Naive B cell (primary cell): ENCODE results near the gene BPHL. TPM values are rescaled to one million over a fixed set of nuclear protein-coding genes. Genes with fewer than 3 reads are reported as not detected.
"Not testable (repeated sequence)": the region's sequence is repeated elsewhere in the genome, so short reads cannot be mapped to it uniquely, and the experiment has no call there.

Experiments
- ATAC-seq, 2 donors: fragments of 150-1000 bp; cut with Tn5 transposase; 2 replicates each; pipeline ENCODE4 v1.10.0; 2021; ENCODE audit warnings: low read depth in 2 of 2, mild to moderate bottlenecking in 2 of 2, moderate library complexity in 2 of 2
- DNase-seq: peaks from one replicate; pipeline ENCODE4 v3.0.0; 2022
- H3K27ac Mint-ChIP-seq, 6 donors: one replicate each; pipeline ENCODE4 v1.8.0; 2020 to 2022; ENCODE audit warnings: mild to moderate bottlenecking in 6 of 6, mixed read lengths in 6 of 6, moderate library complexity in 5 of 6, inconsistent platforms in 2 of 6
- H3K27me3 Mint-ChIP-seq, 3 donors: one replicate each; pipeline ENCODE4 v1.8.0; 2021 to 2022; ENCODE audit warnings: mixed read lengths in 3 of 3, mild to moderate bottlenecking in 1 of 3
- H3K36me3 Mint-ChIP-seq, 2 donors: one replicate each; pipeline ENCODE4 v1.8.0; 2020 to 2022; ENCODE audit warnings: mixed read lengths in 2 of 2, inconsistent platforms in 1 of 2, mild to moderate bottlenecking in 1 of 2
- H3K4me1 Mint-ChIP-seq, 3 donors: one replicate each; pipeline ENCODE4 v1.8.0; 2020 to 2022; ENCODE audit warnings: mixed read lengths in 3 of 3, inconsistent platforms in 1 of 3, mild to moderate bottlenecking in 1 of 3, moderate library complexity in 1 of 3
- H3K4me3 Mint-ChIP-seq, 8 donors: one replicate each; pipeline ENCODE4 v1.8.0; 2020 to 2022; ENCODE audit warnings: mild to moderate bottlenecking in 8 of 8, mixed read lengths in 8 of 8, moderate library complexity in 8 of 8, inconsistent platforms in 2 of 8
- H3K9me3 Mint-ChIP-seq, 7 donors: one replicate each; pipeline ENCODE4 v1.8.0; 2020 to 2022; ENCODE audit warnings: mixed read lengths in 7 of 7, mild to moderate bottlenecking in 5 of 7, inconsistent platforms in 2 of 7, moderate library complexity in 1 of 7
- polyA plus RNA-seq, 6 donors: library from polyadenylated mRNA; unstranded; fragments of 300-500 nt; fragmentation: Illumina TruSeq; gene quantifications; one replicate each; pipeline ENCODE4 v1.2.3, GENCODE V29; 2021; ENCODE audit warnings: low read depth in 6 of 6

The BPHL gene
- polyA plus RNA-seq, 6 donors from 2014 or later: 8.7 to 16.6 (median 13.3) TPM

GRCh38 chr6:3144571-3144970 is 26.1 kb downstream of the BPHL start:
- no peak for ATAC-seq

GRCh38 chr6:3147914-3148757 is 29.6 kb downstream of the BPHL start:
- ATAC-seq: no peak
- H3K27ac Mint-ChIP-seq: no peak overlapping the region
- no peak for DNase-seq
- H3K4me1 Mint-ChIP-seq: peaks cover 0 to 9% (median 6%) of the 10 kb centered on the region in 3 donors
- H3K4me3 Mint-ChIP-seq: peak overlapping the region in 1 of 8 donors; percentile 31
- H3K27me3 Mint-ChIP-seq: no peaks in the 10 kb centered on the region
- peaks cover 3 to 21% of the 10 kb centered on the region in 2 donors for H3K36me3 Mint-ChIP-seq
- peaks cover 0 to 3% (median 0%) of the 10 kb centered on the region in 7 donors for H3K9me3 Mint-ChIP-seq

More at GRCh38 chr6:3144571-3144970, 26.1 kb downstream of the BPHL start:
- Mint-ChIP-seq H3K4me3 (no peak overlapping the region), H3K27me3 (no peaks in the 10 kb centered on the region), H3K36me3 (peaks cover 8 to 30% of the 10 kb centered on the region in 2 donors), H3K4me1 (peaks cover 2 to 10% (median 7%) of the 10 kb centered on the region in 3 donors), H3K27ac (no peak overlapping the region), H3K9me3 (peaks cover 0 to 3% (median 0%) of the 10 kb centered on the region in 7 donors)
- DNase-seq: no peak

- Mint-ChIP-seq H3K27me3 (peaks cover 0 to 9% (median 8%) of the 10 kb centered on the region in 3 donors), H3K4me1 (peaks cover 4 to 13% (median 9%) of the 10 kb centered on the region in 3 donors), H3K9me3 (peaks cover 0 to 3% (median 0%) of the 10 kb centered on the region in 7 donors), H3K27ac (no peak overlapping the region), H3K4me3 (peak overlapping the region in 1 of 8 donors; percentile 9), H3K36me3 (peaks cover 3 to 7% of the 10 kb centered on the region in 2 donors)
- ATAC-seq (no peak), DNase-seq (no peak)
Measured at GRCh38 chr6:3151691-3152090, 33.2 kb downstream of the BPHL start.

GRCh38 chr6:3152689-3153088 is 34.2 kb downstream of the BPHL start:
- ATAC-seq (no peak), DNase-seq (no peak)
- peaks cover 0 to 2% of the 10 kb centered on the region in 2 donors for H3K36me3 Mint-ChIP-seq
- H3K9me3 Mint-ChIP-seq: no peaks in the 10 kb centered on the region
- peaks cover 0 to 9% (median 8%) of the 10 kb centered on the region in 3 donors for H3K27me3 Mint-ChIP-seq
- peak overlapping the region in 2 of 6 donors; percentile 37 to 75 for H3K27ac Mint-ChIP-seq
- H3K4me1 Mint-ChIP-seq: peaks cover 4 to 15% (median 11%) of the 10 kb centered on the region in 3 donors
- H3K4me3 Mint-ChIP-seq: no peak overlapping the region

- Mint-ChIP-seq H3K4me3 (peak overlapping the region in 7 of 8 donors; percentile 1 to 88 (median 61)), H3K4me1 (peaks cover 12 to 29% (median 20%) of the 10 kb centered on the region in 3 donors), H3K27ac (peak overlapping the region in 1 of 6 donors; percentile 85)
- not testable (repeated sequence) for H3K27me3 Mint-ChIP-seq, ATAC-seq, DNase-seq, H3K9me3 Mint-ChIP-seq, H3K36me3 Mint-ChIP-seq
Measured at GRCh38 chr6:3155416-3155815, 36.9 kb downstream of the BPHL start.

GRCh38 chr6:3156184-3157130 is 37.9 kb downstream of the BPHL start:
- DNase-seq: peak; percentile 38
- H3K27me3 Mint-ChIP-seq, H3K9me3 Mint-ChIP-seq, H3K36me3 Mint-ChIP-seq: not testable (repeated sequence)
- H3K4me3 Mint-ChIP-seq: peak overlapping the region; percentile 77 to 95 (median 91)
- ATAC-seq: peak; percentile 19 to 30
- peak overlapping the region; percentile 75 to 95 (median 87) for H3K27ac Mint-ChIP-seq
- H3K4me1 Mint-ChIP-seq: peaks cover 12 to 31% (median 25%) of the 10 kb centered on the region in 3 donors

- Mint-ChIP-seq H3K27me3 (peaks cover 0 to 9% (median 8%) of the 10 kb centered on the region in 3 donors), H3K4me1 (peaks cover 16 to 38% (median 29%) of the 10 kb centered on the region in 3 donors), H3K9me3 (no peaks in the 10 kb centered on the region), H3K4me3 (peak within 1 kb of the TSS; percentile 77 to 97 (median 92)), H3K36me3 (no peaks in the 10 kb centered on the region), H3K27ac (peak within 1 kb of the TSS; percentile 81 to 95 (median 91))
- DNase-seq: peak; percentile 90
- ATAC-seq: peak; percentile 86 to 88
Measured at GRCh38 chr6:3157131-3157933, 38.8 kb downstream of the BPHL start, which contains the start of gene TUBB2A. TSS of gene TUBB2A (minus strand) at chr6:3157544. CDS start at chr6:3157463, 81 bp downstream.

- H3K4me1 Mint-ChIP-seq: peaks cover 27 to 45% (median 43%) of the 10 kb centered on the region in 3 donors
- H3K36me3 Mint-ChIP-seq: no peaks in the 10 kb centered on the region
- H3K27ac Mint-ChIP-seq: peak overlapping the region in 3 of 6 donors; percentile 27 to 52 (median 46)
- DNase-seq (no peak), ATAC-seq (no peak)
- H3K4me3 Mint-ChIP-seq: peak overlapping the region in 6 of 8 donors; percentile 4 to 88 (median 42)
- no peaks in the 10 kb centered on the region for H3K9me3 Mint-ChIP-seq
- peaks cover 0 to 9% (median 8%) of the 10 kb centered on the region in 3 donors for H3K27me3 Mint-ChIP-seq
Measured at GRCh38 chr6:3159805-3160781, 41.6 kb downstream of the BPHL start.

GRCh38 chr6:3162067-3162497 is 43.6 kb downstream of the BPHL start:
- H3K9me3 Mint-ChIP-seq: no peaks in the 10 kb centered on the region
- DNase-seq (no peak), ATAC-seq (no peak)
- H3K4me3 Mint-ChIP-seq: peak overlapping the region; percentile 25 to 88 (median 84)
- peaks cover 0 to 8% (median 0%) of the 10 kb centered on the region in 3 donors for H3K27me3 Mint-ChIP-seq
- no peak overlapping the region for H3K27ac Mint-ChIP-seq
- peaks cover 23 to 33% (median 31%) of the 10 kb centered on the region in 3 donors for H3K4me1 Mint-ChIP-seq
- no peaks in the 10 kb centered on the region for H3K36me3 Mint-ChIP-seq

- no peaks in the 10 kb centered on the region for H3K36me3 Mint-ChIP-seq
- peaks cover 23 to 33% (median 31%) of the 10 kb centered on the region in 3 donors for H3K4me1 Mint-ChIP-seq
- peak overlapping the region in 4 of 6 donors; percentile 49 to 89 (median 79) for H3K27ac Mint-ChIP-seq
- H3K4me3 Mint-ChIP-seq: peak overlapping the region; percentile 84 to 93 (median 88)
- peak; percentile 59 for DNase-seq
- no peaks in the 10 kb centered on the region for H3K9me3 Mint-ChIP-seq
- peak; percentile 81 to 82 for ATAC-seq
- H3K27me3 Mint-ChIP-seq: peaks cover 0 to 15% (median 0%) of the 10 kb centered on the region in 3 donors
Measured at GRCh38 chr6:3162565-3163247, 44.2 kb downstream of the BPHL start.

- peak overlapping the region in 3 of 6 donors; percentile 53 to 72 (median 72) for H3K27ac Mint-ChIP-seq
- peak overlapping the region; percentile 84 to 93 (median 88) for H3K4me3 Mint-ChIP-seq
- ATAC-seq (peak; percentile 6 to 10), DNase-seq (no peak)
- H3K9me3 Mint-ChIP-seq: no peaks in the 10 kb centered on the region
- peaks cover 0 to 17% (median 0%) of the 10 kb centered on the region in 3 donors for H3K27me3 Mint-ChIP-seq
- H3K4me1 Mint-ChIP-seq: peaks cover 20 to 31% (median 30%) of the 10 kb centered on the region in 3 donors
- no peaks in the 10 kb centered on the region for H3K36me3 Mint-ChIP-seq
Measured at GRCh38 chr6:3163248-3163594, 44.7 kb downstream of the BPHL start.
